K562 (cell line): ENCODE results near the gene MESP1. TPM values are rescaled to one million over a fixed set of nuclear protein-coding genes. Genes with fewer than 3 reads are reported as not detected.

Experiments used
- KDM4B ChIP-seq, 2 experiments: fragments of 450-650 bp in 1 of 2; sonication (generic) in 1 of 2; IDR thresholded peaks; 2 replicates each; pipeline ENCODE4 v1.6.1; 2016 to 2017; ENCODE audit warnings: borderline replicate concordance in 2 of 2, antibody characterized with exemption in 1 of 2, low read depth in 1 of 2, mild to moderate bottlenecking in 1 of 2
- RFX7 ChIP-seq: fragments of 250-450 bp; sonication (Bioruptor Pico); IDR thresholded peaks from 2 replicates; pipeline ENCODE4 v1.5.1; 2021; ENCODE audit warnings: mild to moderate bottlenecking
- SIN3B ChIP-seq: fragments of 450-650 bp; IDR thresholded peaks from 2 replicates; pipeline ENCODE4 v1.6.1; 2017; ENCODE audit warnings: low read depth, mild to moderate bottlenecking, moderate library complexity
- YY1 ChIP-seq, 3 experiments: IDR thresholded peaks; 2 replicates each; pipeline ENCODE4 v1.6.1; 2011; ENCODE audit warnings: low read length in 2 of 3, mild to moderate bottlenecking in 2 of 3, moderate library complexity in 2 of 3, borderline replicate concordance in 1 of 3, control low read depth in 1 of 3, low read depth in 1 of 3; ENCODE audit not compliant: insufficient read depth in 3 of 3, insufficient replicate concordance in 2 of 3, control insufficient read depth in 1 of 3, insufficient read length in 1 of 3; ENCODE audit errors: extremely low read depth in 1 of 3
- polyA plus RNA-seq, 8 experiments: library from polyadenylated mRNA; depleted of rRNA in 4 of 8; stranded (reverse) in 5 of 8; unstranded in 3 of 8; fragments of >200 nt; fragmentation: Nextera tagmentation in 2 of 8; fragmentation: Illumina TruSeq in 1 of 8; extraction: Ambion mirVana in 2 of 8; extraction: Trizol in 1 of 8; gene quantifications; 2 replicates each; pipeline versions ENCODE4 v1.2.1 to v1.2.3, GENCODE V29; 2011 to 2014; ENCODE audit warnings: inconsistent platforms in 1 of 8, missing spikeins in 1 of 8
- total RNA-seq, 7 experiments: library from RNA; depleted of rRNA in 6 of 7; stranded (reverse); fragments of >200 nt in 6 of 7; fragmentation: Illumina TruSeq in 2 of 7; extraction: Trizol in 2 of 7; gene quantifications; 2 replicates each; pipeline versions ENCODE4 v1.2.1 to v1.2.3, GENCODE V29; 2011 to 2021; ENCODE audit warnings: low replicate concordance in 1 of 7
- TF ChIP-seq, protein P1 (sequence below), 2 experiments: fragments of 450-650 bp; conservative IDR thresholded peaks; 2 replicates each; pipeline ENCODE4 v1.6.1; 2017; ENCODE audit warnings: mild to moderate bottlenecking in 2 of 2, moderate library complexity in 2 of 2
- TF ChIP-seq, protein P2 (sequence below): fragments of 450-650 bp; IDR thresholded peaks from one replicate; pipeline ENCODE4 v1.6.1; 2018; ENCODE audit warnings: mild to moderate bottlenecking, moderate library complexity; ENCODE audit not compliant: partially characterized antibody
- TF ChIP-seq, protein P3 (sequence below): fragments of 200-800 bp; sonication (Bioruptor generic); IDR thresholded peaks from 2 replicates; pipeline ENCODE4 v1.6.1; 2016; ENCODE audit warnings: missing genetic modification characterization, missing compliant biosample characterization
- TF ChIP-seq, protein P4 (sequence below): fragments of 250-450 bp; sonication (Bioruptor Pico); IDR thresholded peaks from 2 replicates; pipeline ENCODE4 v1.4.0; 2020; ENCODE audit warnings: mild to moderate bottlenecking, moderate library complexity
- TF ChIP-seq, protein P5 (sequence below): sonication (generic); formaldehyde crosslinking; IDR thresholded peaks from 2 replicates; pipeline ENCODE4 v1.8.0; 2022; ENCODE audit warnings: mild to moderate bottlenecking, low read depth, missing genetic modification reagents

Gene MESP1
- total and polyA plus RNA-seq, 9 of the 15 experiments (the other 6 are each of a cell fraction or from before 2014, with no cell fraction given): 0.14 to 1.1 (median 0.36) TPM; not detected in 4

DNA sequence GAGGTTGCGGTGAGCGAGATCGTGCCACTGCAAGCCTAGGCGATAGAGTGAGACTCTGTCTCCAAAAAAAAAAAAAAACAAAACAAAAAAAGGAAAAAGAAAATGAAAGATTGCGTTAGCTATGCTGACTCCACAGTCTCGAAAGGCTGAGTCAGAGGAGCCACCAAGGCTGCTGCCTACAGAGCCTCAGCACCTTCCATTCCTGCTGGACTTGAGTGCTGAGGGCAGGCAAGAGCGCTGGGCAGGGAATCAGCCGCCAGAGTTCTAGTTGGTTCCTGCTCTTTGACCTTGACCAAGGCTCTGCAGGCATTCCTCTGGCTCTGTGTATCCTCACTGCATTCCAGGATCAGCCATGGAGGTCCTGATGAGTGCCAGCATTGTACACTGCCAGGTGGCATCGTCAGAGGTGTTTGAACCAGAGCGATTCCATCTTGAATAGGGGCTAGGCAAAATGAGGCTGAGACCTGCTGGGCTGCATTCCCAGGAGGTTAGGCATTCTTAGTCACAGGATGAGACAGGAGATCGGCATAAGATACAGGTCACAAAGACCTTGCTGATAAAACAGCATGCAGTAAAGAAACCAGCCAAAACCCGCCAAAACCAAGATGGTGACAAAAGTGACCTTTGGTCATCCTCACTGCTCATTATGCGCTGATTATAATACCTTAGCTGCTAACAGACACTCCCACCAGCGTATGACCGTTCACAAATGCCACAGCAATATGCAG is 31.0 kb upstream of the MESP1 start (continued):
- TF ChIP-seq, protein P1, sequence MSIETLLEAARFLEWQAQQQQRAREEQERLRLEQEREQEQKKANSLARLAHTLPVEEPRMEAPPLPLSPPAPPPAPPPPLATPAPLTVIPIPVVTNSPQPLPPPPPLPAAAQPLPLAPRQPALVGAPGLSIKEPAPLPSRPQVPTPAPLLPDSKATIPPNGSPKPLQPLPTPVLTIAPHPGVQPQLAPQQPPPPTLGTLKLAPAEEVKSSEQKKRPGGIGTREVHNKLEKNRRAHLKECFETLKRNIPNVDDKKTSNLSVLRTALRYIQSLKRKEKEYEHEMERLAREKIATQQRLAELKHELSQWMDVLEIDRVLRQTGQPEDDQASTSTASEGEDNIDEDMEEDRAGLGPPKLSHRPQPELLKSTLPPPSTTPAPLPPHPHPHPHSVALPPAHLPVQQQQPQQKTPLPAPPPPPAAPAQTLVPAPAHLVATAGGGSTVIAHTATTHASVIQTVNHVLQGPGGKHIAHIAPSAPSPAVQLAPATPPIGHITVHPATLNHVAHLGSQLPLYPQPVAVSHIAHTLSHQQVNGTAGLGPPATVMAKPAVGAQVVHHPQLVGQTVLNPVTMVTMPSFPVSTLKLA (conservative IDR thresholded peaks at IDR 0.05): no peak
- peak in 1 of 3 experiments; percentile 55 for TF ChIP-seq YY1 (IDR thresholded peaks at IDR 0.05; ENCODE audit: borderline replicate concordance in 1 of 3, control insufficient read depth in 1 of 3, extremely low read depth in 1 of 3, insufficient read depth in 3 of 3, insufficient read length in 1 of 3, insufficient replicate concordance in 2 of 3, low read depth in 1 of 3, low read length in 2 of 3)
- TF ChIP-seq RFX7 (CRISPR knock-in tag): peak; percentile 96
- TF ChIP-seq SIN3B: no peak
- TF ChIP-seq, protein P2, sequence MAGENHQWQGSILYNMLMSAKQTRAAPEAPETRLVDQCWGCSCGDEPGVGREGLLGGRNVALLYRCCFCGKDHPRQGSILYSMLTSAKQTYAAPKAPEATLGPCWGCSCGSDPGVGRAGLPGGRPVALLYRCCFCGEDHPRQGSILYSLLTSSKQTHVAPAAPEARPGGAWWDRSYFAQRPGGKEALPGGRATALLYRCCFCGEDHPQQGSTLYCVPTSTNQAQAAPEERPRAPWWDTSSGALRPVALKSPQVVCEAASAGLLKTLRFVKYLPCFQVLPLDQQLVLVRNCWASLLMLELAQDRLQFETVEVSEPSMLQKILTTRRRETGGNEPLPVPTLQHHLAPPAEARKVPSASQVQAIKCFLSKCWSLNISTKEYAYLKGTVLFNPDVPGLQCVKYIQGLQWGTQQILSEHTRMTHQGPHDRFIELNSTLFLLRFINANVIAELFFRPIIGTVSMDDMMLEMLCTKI: no peak
- TF ChIP-seq, protein P3, sequence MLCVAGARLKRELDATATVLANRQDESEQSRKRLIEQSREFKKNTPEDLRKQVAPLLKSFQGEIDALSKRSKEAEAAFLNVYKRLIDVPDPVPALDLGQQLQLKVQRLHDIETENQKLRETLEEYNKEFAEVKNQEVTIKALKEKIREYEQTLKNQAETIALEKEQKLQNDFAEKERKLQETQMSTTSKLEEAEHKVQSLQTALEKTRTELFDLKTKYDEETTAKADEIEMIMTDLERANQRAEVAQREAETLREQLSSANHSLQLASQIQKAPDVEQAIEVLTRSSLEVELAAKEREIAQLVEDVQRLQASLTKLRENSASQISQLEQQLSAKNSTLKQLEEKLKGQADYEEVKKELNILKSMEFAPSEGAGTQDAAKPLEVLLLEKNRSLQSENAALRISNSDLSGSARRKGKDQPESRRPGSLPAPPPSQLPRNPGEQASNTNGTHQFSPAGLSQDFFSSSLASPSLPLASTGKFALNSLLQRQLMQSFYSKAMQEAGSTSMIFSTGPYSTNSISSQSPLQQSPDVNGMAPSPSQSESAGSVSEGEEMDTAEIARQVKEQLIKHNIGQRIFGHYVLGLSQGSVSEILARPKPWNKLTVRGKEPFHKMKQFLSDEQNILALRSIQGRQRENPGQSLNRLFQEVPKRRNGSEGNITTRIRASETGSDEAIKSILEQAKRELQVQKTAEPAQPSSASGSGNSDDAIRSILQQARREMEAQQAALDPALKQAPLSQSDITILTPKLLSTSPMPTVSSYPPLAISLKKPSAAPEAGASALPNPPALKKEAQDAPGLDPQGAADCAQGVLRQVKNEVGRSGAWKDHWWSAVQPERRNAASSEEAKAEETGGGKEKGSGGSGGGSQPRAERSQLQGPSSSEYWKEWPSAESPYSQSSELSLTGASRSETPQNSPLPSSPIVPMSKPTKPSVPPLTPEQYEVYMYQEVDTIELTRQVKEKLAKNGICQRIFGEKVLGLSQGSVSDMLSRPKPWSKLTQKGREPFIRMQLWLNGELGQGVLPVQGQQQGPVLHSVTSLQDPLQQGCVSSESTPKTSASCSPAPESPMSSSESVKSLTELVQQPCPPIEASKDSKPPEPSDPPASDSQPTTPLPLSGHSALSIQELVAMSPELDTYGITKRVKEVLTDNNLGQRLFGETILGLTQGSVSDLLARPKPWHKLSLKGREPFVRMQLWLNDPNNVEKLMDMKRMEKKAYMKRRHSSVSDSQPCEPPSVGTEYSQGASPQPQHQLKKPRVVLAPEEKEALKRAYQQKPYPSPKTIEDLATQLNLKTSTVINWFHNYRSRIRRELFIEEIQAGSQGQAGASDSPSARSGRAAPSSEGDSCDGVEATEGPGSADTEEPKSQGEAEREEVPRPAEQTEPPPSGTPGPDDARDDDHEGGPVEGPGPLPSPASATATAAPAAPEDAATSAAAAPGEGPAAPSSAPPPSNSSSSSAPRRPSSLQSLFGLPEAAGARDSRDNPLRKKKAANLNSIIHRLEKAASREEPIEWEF: peak; percentile 96
- TF ChIP-seq, protein P4, sequence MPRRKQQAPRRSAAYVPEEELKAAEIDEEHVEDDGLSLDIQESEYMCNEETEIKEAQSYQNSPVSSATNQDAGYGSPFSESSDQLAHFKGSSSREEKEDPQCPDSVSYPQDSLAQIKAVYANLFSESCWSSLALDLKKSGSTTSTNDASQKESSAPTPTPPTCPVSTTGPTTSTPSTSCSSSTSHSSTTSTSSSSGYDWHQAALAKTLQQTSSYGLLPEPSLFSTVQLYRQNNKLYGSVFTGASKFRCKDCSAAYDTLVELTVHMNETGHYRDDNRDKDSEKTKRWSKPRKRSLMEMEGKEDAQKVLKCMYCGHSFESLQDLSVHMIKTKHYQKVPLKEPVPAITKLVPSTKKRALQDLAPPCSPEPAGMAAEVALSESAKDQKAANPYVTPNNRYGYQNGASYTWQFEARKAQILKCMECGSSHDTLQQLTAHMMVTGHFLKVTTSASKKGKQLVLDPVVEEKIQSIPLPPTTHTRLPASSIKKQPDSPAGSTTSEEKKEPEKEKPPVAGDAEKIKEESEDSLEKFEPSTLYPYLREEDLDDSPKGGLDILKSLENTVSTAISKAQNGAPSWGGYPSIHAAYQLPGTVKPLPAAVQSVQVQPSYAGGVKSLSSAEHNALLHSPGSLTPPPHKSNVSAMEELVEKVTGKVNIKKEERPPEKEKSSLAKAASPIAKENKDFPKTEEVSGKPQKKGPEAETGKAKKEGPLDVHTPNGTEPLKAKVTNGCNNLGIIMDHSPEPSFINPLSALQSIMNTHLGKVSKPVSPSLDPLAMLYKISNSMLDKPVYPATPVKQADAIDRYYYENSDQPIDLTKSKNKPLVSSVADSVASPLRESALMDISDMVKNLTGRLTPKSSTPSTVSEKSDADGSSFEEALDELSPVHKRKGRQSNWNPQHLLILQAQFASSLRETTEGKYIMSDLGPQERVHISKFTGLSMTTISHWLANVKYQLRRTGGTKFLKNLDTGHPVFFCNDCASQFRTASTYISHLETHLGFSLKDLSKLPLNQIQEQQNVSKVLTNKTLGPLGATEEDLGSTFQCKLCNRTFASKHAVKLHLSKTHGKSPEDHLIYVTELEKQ (CRISPR knock-in tag): peak; percentile 96
- TF ChIP-seq KDM4B (IDR thresholded peaks at IDR 0.05; ENCODE audit: borderline replicate concordance in 2 of 2, low read depth in 1 of 2): no peak
- TF ChIP-seq, protein P5, sequence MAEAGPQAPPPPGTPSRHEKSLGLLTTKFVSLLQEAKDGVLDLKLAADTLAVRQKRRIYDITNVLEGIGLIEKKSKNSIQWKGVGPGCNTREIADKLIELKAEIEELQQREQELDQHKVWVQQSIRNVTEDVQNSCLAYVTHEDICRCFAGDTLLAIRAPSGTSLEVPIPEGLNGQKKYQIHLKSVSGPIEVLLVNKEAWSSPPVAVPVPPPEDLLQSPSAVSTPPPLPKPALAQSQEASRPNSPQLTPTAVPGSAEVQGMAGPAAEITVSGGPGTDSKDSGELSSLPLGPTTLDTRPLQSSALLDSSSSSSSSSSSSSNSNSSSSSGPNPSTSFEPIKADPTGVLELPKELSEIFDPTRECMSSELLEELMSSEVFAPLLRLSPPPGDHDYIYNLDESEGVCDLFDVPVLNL (CRISPR knock-in tag): no peak
